Fibroblast of lung (primary cell): ENCODE data around the gene PURB. TPM values are rescaled to one million over a fixed set of nuclear protein-coding genes. Genes with fewer than 3 reads are reported as not detected.
A peak's percentile ranks its signal among the peaks of the same experiment; 100 is the strongest.

Experiments used
- DNase-seq, 2 donors: peaks; one replicate each; pipeline versions ENCODE4 v3.0.0 to v3.0.0-alpha.2; 2010; ENCODE audit warnings: low read depth in 2 of 2
- H2AFZ ChIP-seq: 2 replicates; pipeline ENCODE4 v1.5.1; 2012; ENCODE audit warnings: low read length, control low read depth, inconsistent platforms
- H3K27ac ChIP-seq: 2 replicates; pipeline ENCODE4 v1.5.1; 2011; ENCODE audit warnings: low read length, control low read depth; ENCODE audit not compliant: insufficient read depth
- H3K27me3 ChIP-seq: 2 replicates; pipeline ENCODE4 v1.5.1; 2011; ENCODE audit warnings: mild to moderate bottlenecking, low read length; ENCODE audit not compliant: control insufficient read depth, insufficient read depth
- H3K36me3 ChIP-seq: 2 replicates; pipeline ENCODE4 v1.5.1; 2011; ENCODE audit warnings: low read length; ENCODE audit not compliant: control insufficient read depth, insufficient read depth
- H3K4me1 ChIP-seq: 2 replicates; pipeline ENCODE4 v1.5.1; 2011; ENCODE audit warnings: low read length; ENCODE audit not compliant: control insufficient read depth, insufficient read depth; ENCODE audit errors: extremely low read depth
- H3K4me2 ChIP-seq: 2 replicates; pipeline ENCODE4 v1.5.1; 2011; ENCODE audit warnings: low read length, control low read depth; ENCODE audit not compliant: insufficient read depth; ENCODE audit errors: extremely low read depth
- H3K4me3 ChIP-seq, 4 experiments: fragments of 200-600 bp in 1 of 4; sonication (generic) in 1 of 4; replicated peaks in 1 of 4; 2 replicates each; pipeline ENCODE4 v1.5.1; 2011 to 2016; ENCODE audit warnings: low read length in 4 of 4, low read depth in 3 of 4, mild to moderate bottlenecking in 3 of 4, control low read depth in 2 of 4, inconsistent platforms in 1 of 4, mixed read lengths in 1 of 4; ENCODE audit not compliant: insufficient read depth in 1 of 4; ENCODE audit errors: control extremely low read depth in 1 of 4
- H3K79me2 ChIP-seq: 2 replicates; pipeline ENCODE4 v1.5.1; 2012; ENCODE audit warnings: mild to moderate bottlenecking, low read length, inconsistent platforms; ENCODE audit not compliant: control insufficient read depth, insufficient read depth
- H3K9ac ChIP-seq: 2 replicates; pipeline ENCODE4 v1.5.1; 2011; ENCODE audit warnings: mild to moderate bottlenecking, low read length, control low read depth; ENCODE audit not compliant: insufficient read depth
- H3K9me3 ChIP-seq: 2 replicates; pipeline ENCODE4 v1.5.1; 2012; ENCODE audit warnings: low read depth, low read length; ENCODE audit not compliant: control insufficient read depth, insufficient read depth
- H4K20me1 ChIP-seq: 2 replicates; pipeline ENCODE4 v1.5.1; 2011; ENCODE audit warnings: low read length; ENCODE audit not compliant: control insufficient read depth, insufficient read depth; ENCODE audit errors: extremely low read depth
- EZH2 ChIP-seq: IDR thresholded peaks from 2 replicates; pipeline ENCODE4 v1.5.1; 2012; ENCODE audit warnings: low read length, control low read depth, mild to moderate bottlenecking; ENCODE audit errors: missing control alignments
- polyA plus RNA-seq, 2 donors: library from polyadenylated mRNA; depleted of rRNA in 1 of 2; stranded (reverse) in 1 of 2; unstranded in 1 of 2; fragments of >200 nt; gene quantifications; 2 replicates each; pipeline ENCODE4 v1.2.1, GENCODE V29; 2011 to 2012; ENCODE audit warnings: missing spikeins in 1 of 2
- total RNA-seq: library from RNA; depleted of rRNA; stranded (reverse); fragments of >200 nt; gene quantifications from 2 replicates; pipeline ENCODE4 v1.2.1, GENCODE V29; 2014
- TF ChIP-seq, protein P1 (sequence below), 2 donors: IDR thresholded peaks in 1 of 2; conservative IDR thresholded peaks in 1 of 2; 1 replicate in 1 of 2; 2 replicates in 1 of 2; pipeline ENCODE4 v1.5.1; 2011 to 2012; ENCODE audit warnings: low read length in 2 of 2, control low read depth in 1 of 2, inconsistent platforms in 1 of 2, low read depth in 1 of 2, mild to moderate bottlenecking in 1 of 2

PURB gene
- total and polyA plus RNA-seq, 2 donors (not counting 1 experiment from before 2014, with no cell fraction given): 11.0 to 15.2 TPM

DNA sequence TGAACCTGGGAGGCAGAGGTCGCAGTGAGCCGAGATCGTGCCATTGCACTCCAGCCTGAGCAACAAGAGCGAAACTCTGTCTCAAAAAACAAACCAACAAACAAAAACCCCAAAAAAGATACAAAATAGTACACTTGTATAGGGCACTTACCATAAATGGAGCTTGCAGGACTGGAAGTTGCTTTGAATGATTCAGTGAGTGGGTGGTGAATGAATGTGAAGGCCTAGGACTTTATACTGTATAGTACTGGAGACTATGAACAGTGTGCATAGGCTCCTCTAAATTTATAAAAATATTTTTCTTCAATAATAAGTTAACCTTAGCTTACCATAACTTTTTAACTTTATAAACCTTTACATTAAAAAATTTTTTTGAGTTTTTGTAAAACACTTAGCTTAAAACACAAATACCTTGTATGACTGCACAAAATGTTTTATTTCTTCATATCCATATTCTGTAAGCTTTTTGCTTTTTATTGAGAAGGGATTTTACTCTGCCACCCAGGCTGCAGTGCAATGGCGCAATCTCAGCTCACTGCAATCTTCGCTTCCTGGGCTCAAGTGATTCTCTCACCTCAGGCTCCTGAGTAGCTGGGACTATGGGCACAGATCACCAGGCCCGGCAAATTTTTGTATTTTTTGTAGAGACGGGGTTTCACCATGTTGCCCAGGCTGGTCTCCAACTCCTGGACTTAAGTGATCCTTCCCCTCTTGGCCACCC, 30.5 kb downstream of the PURB start:
- peak in 1 of 2 donors; percentile 57 for DNase-seq
- TF ChIP-seq, protein P1, sequence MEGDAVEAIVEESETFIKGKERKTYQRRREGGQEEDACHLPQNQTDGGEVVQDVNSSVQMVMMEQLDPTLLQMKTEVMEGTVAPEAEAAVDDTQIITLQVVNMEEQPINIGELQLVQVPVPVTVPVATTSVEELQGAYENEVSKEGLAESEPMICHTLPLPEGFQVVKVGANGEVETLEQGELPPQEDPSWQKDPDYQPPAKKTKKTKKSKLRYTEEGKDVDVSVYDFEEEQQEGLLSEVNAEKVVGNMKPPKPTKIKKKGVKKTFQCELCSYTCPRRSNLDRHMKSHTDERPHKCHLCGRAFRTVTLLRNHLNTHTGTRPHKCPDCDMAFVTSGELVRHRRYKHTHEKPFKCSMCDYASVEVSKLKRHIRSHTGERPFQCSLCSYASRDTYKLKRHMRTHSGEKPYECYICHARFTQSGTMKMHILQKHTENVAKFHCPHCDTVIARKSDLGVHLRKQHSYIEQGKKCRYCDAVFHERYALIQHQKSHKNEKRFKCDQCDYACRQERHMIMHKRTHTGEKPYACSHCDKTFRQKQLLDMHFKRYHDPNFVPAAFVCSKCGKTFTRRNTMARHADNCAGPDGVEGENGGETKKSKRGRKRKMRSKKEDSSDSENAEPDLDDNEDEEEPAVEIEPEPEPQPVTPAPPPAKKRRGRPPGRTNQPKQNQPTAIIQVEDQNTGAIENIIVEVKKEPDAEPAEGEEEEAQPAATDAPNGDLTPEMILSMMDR (conservative IDR thresholded peaks at IDR 0.05 in 1 of 2, IDR thresholded peaks at IDR 0.05 in 1 of 2; ENCODE audit: low read depth in 1 of 2, low read length in 2 of 2): no peak
- no peak for TF ChIP-seq EZH2
- Histone ChIP-seq H2AFZ (no peak overlapping the region), H3K4me2 (no peak overlapping the region), H3K27me3 (no peaks in the 10 kb centered on the region), H3K79me2 (no peaks in the 10 kb centered on the region), H3K4me1 (peaks cover 3% of the 10 kb centered on the region), H3K9me3 (no peaks in the 10 kb centered on the region), H3K9ac (no peak overlapping the region), H4K20me1 (no peaks in the 10 kb centered on the region), H3K4me3 (no peak overlapping the region), H3K36me3 (no peaks in the 10 kb centered on the region), H3K27ac (no peak overlapping the region)

DNA sequence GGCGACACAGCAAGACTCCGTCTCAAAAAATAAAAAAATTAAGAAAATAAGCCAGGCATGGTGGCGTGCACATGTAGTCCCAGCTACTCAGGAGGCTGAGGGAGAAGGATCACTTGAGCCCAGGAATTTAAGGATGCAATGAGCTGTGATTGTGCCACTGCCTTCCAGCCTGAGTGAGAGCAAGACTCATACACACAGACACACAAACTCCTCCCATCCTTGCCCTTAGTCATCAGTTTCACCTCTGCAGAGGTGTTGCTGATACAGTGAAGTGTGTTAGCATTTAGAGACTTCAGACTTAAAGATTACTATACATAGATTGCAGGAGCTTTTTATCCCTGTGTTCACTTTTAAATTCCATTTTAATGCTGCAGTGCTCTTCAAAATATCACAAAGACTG, 31.9 kb downstream of the PURB start:
- H4K20me1 ChIP-seq: no peaks in the 10 kb centered on the region
- no peak overlapping the region for H3K27ac ChIP-seq
- H3K79me2 ChIP-seq: no peaks in the 10 kb centered on the region
- no peaks in the 10 kb centered on the region for H3K27me3 ChIP-seq
- DNase-seq: no peak
- peaks cover 3% of the 10 kb centered on the region for H3K4me1 ChIP-seq
- no peak overlapping the region for H2AFZ ChIP-seq
- TF ChIP-seq EZH2: no peak
- TF ChIP-seq, protein P1 (conservative IDR thresholded peaks at IDR 0.05 in 1 of 2, IDR thresholded peaks at IDR 0.05 in 1 of 2; ENCODE audit: low read depth in 1 of 2, low read length in 2 of 2): no peak
- H3K4me2 ChIP-seq: no peak overlapping the region
- H3K36me3 ChIP-seq: no peaks in the 10 kb centered on the region
- no peak overlapping the region for H3K4me3 ChIP-seq
- no peak overlapping the region for H3K9ac ChIP-seq
- H3K9me3 ChIP-seq: no peaks in the 10 kb centered on the region

DNA sequence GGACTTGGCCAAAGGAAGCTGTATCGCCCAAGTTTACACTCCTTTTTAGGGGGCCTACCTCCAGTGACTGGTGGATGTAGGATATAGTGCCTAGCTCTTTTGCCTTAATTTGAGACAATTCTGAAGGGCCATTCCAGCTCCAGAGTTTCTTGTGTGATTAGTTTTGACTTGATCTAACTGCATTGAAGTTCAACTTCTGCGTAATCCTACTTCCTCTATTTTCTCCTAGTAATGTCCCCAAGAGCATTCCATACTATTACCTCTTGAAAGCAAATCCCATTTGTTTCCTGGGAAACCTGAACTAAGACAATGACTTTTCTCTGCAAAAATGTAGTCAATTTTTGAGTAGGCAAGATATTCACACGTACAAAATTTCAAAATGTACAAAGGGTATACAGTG, 32.7 kb downstream of the PURB start:
- H4K20me1 ChIP-seq: no peaks in the 10 kb centered on the region
- peaks cover 3% of the 10 kb centered on the region for H3K4me1 ChIP-seq
- no peak overlapping the region for H3K4me3 ChIP-seq
- H3K9me3 ChIP-seq: no peaks in the 10 kb centered on the region
- no peak overlapping the region for H3K27ac ChIP-seq
- no peaks in the 10 kb centered on the region for H3K79me2 ChIP-seq
- no peaks in the 10 kb centered on the region for H3K27me3 ChIP-seq
- no peak overlapping the region for H3K4me2 ChIP-seq
- H3K36me3 ChIP-seq: no peaks in the 10 kb centered on the region
- DNase-seq: no peak
- H3K9ac ChIP-seq: no peak overlapping the region
- TF ChIP-seq EZH2: no peak
- TF ChIP-seq, protein P1 (conservative IDR thresholded peaks at IDR 0.05 in 1 of 2, IDR thresholded peaks at IDR 0.05 in 1 of 2; ENCODE audit: low read depth in 1 of 2, low read length in 2 of 2): no peak
- no peak overlapping the region for H2AFZ ChIP-seq
